HCT116 (cell line): ENCODE measurements around the gene KRTAP17-1. TPM values are rescaled to one million over a fixed set of nuclear protein-coding genes. Genes with fewer than 3 reads are reported as not detected.

Experiments used
- ATAC-seq: fragments of 200-7000 bp; cut with Tn5 transposase; 2 replicates; pipeline ENCODE4 v1.9.1; 2020; ENCODE audit warnings: mild to moderate bottlenecking, moderate library complexity
- BruUV-seq: library from RNA; stranded (reverse); fragments of 400-500 nt; replicated peaks from 2 replicates; lab custom pipeline; 2021; lab: Mats Ljungman, UMichigan
- CTCF ChIA-PET: fragments of 300-600 bp; sonication (Branson Sonifier 250); formaldehyde crosslinking; loops from one replicate; lab custom pipeline; 2021; ENCODE audit warnings: antibody characterized with exemption; lab: Charles Lee
- POLR2A ChIA-PET: fragments of 300-600, 350-600 bp; sonication (Branson Sonifier 250); formaldehyde crosslinking; loops from one replicate; lab custom pipeline; 2021; ENCODE audit warnings: antibody characterized with exemption; lab: Charles Lee
- RAD21 ChIA-PET, 2 experiments: fragments of 300-600 bp; sonication (Branson Sonifier 250); formaldehyde crosslinking; loops; one replicate each; lab custom pipeline; 2023; ENCODE audit warnings: low total read pairs in 2 of 2; ENCODE audit not compliant: uncharacterized antibody in 2 of 2, unreplicated experiment in 2 of 2, low non-redundant PET in 1 of 2; lab: Charles Lee
- DNase-seq: peaks from one replicate; pipeline ENCODE4 v3.0.0-alpha.2; 2010; ENCODE audit warnings: low read depth, low spot score
- H2AFZ ChIP-seq: fragments of 200-600 bp; shearing (Covaris generic), sonication (generic); 2 replicates; pipeline ENCODE4 v1.6.1; 2017; ENCODE audit warnings: low read depth, mixed run types, mixed read lengths, antibody characterized with exemption, low read length; ENCODE audit not compliant: poor library complexity, severe bottlenecking
- H3K27ac ChIP-seq: 2 replicates; pipeline ENCODE4 v1.5.1; 2012; ENCODE audit warnings: low read depth, low read length
- H3K27me3 ChIP-seq: fragments of 200-600 bp; sonication (generic); 2 replicates; pipeline ENCODE4 v1.6.1; 2016; ENCODE audit warnings: mixed run types, low read length, mixed read lengths; ENCODE audit not compliant: insufficient read depth
- H3K36me3 ChIP-seq, 2 experiments: fragments of 200-500 bp in 1 of 2; fragments of 200-600 bp in 1 of 2; sonication (Bioruptor generic) in 1 of 2; sonication (generic) in 1 of 2; 2 replicates each; pipeline versions ENCODE4 v1.5.1 to v1.6.1; 2014 to 2016; ENCODE audit warnings: low read length in 2 of 2, inconsistent platforms in 1 of 2, mixed read lengths in 1 of 2, mixed run types in 1 of 2; ENCODE audit not compliant: insufficient read depth in 2 of 2, control insufficient read depth in 1 of 2
- H3K4me1 ChIP-seq, 2 experiments: fragments of 200-600 bp in 1 of 2; sonication (generic) in 1 of 2; 2 replicates each; pipeline versions ENCODE4 v1.5.1 to v1.6.1; 2012 to 2017; ENCODE audit warnings: low read length in 2 of 2, inconsistent platforms in 1 of 2, mild to moderate bottlenecking in 1 of 2, mixed read lengths in 1 of 2, mixed run types in 1 of 2, moderate library complexity in 1 of 2; ENCODE audit not compliant: insufficient read depth in 2 of 2, control insufficient read depth in 1 of 2
- H3K4me2 ChIP-seq: fragments of 200-600 bp; sonication (generic); 2 replicates; pipeline ENCODE4 v1.6.1; 2017; ENCODE audit warnings: mixed run types, low read length, mixed read lengths
- H3K4me3 ChIP-seq, 2 experiments: fragments of 200-600 bp in 1 of 2; sonication (generic) in 1 of 2; replicated peaks in 1 of 2; 2 replicates each; pipeline ENCODE4 v1.5.1; 2011 to 2016; ENCODE audit warnings: low read length in 2 of 2, control low read depth in 1 of 2, low read depth in 1 of 2, mild to moderate bottlenecking in 1 of 2, mixed read lengths in 1 of 2, mixed run types in 1 of 2
- H3K79me2 ChIP-seq: fragments of 200-600 bp; sonication (generic); 2 replicates; pipeline ENCODE4 v1.6.1; 2017; ENCODE audit warnings: mild to moderate bottlenecking, mixed run types, low read length, moderate library complexity, mixed read lengths; ENCODE audit not compliant: insufficient read depth
- H3K9ac ChIP-seq: fragments of 200-600 bp; sonication (generic); 2 replicates; pipeline ENCODE4 v1.6.1; 2016; ENCODE audit warnings: low read length, mixed read lengths
- H3K9me2 ChIP-seq: fragments of 200-600 bp; sonication (generic), shearing (Covaris generic); 2 replicates; pipeline ENCODE4 v1.6.1; 2017; ENCODE audit warnings: mixed run types, mild to moderate bottlenecking, moderate library complexity; ENCODE audit not compliant: insufficient read depth
- H3K9me3 ChIP-seq, 2 experiments: fragments of 200-500 bp in 1 of 2; fragments of 200-600 bp in 1 of 2; sonication (Bioruptor generic) in 1 of 2; sonication (generic) in 1 of 2; 2 replicates each; pipeline ENCODE4 v1.6.1; 2014 to 2017; ENCODE audit warnings: low read length in 2 of 2, mixed read lengths in 2 of 2, inconsistent platforms in 1 of 2, low read depth in 1 of 2, mild to moderate bottlenecking in 1 of 2, mixed run types in 1 of 2, moderate library complexity in 1 of 2; ENCODE audit not compliant: control insufficient read depth in 1 of 2, insufficient read depth in 1 of 2
- H4K20me1 ChIP-seq: fragments of 200-600 bp; sonication (generic), shearing (Covaris generic); 2 replicates; pipeline ENCODE4 v1.6.1; 2017; ENCODE audit warnings: mixed run types, mild to moderate bottlenecking, moderate library complexity; ENCODE audit not compliant: insufficient read depth
- CEBPB ChIP-seq: IDR thresholded peaks from 2 replicates; pipeline ENCODE4 v1.6.1; 2012; ENCODE audit warnings: low read depth
- CTCF ChIP-seq, 3 experiments: fragments of 200-600 bp in 1 of 3; sonication (generic) in 1 of 3; IDR thresholded peaks in 2 of 3; conservative IDR thresholded peaks in 1 of 3; 2 replicates each; pipeline ENCODE4 v1.5.1; 2012 to 2017; ENCODE audit warnings: low read depth in 2 of 3, low read length in 2 of 3, antibody characterized with exemption in 1 of 3, borderline replicate concordance in 1 of 3, control low read depth in 1 of 3, mild to moderate bottlenecking in 1 of 3, mixed read lengths in 1 of 3, mixed run types in 1 of 3, moderate library complexity in 1 of 3; ENCODE audit not compliant: insufficient read depth in 1 of 3
- EGR1 ChIP-seq: IDR thresholded peaks from 2 replicates; pipeline ENCODE4 v1.6.1; 2012; ENCODE audit warnings: low read depth
- ELF1 ChIP-seq: IDR thresholded peaks from 2 replicates; pipeline ENCODE4 v1.6.1; 2012; ENCODE audit warnings: low read depth, borderline replicate concordance
- EZH2 ChIP-seq: fragments of 200-600 bp; sonication (generic); IDR thresholded peaks from 2 replicates; pipeline ENCODE4 v1.6.1; 2017; ENCODE audit warnings: antibody characterized with exemption, mixed run types
- EZH2phosphoT487 ChIP-seq: fragments of 200-600 bp; IDR thresholded peaks from 2 replicates; pipeline ENCODE4 v1.6.1; 2018; ENCODE audit warnings: antibody characterized with exemption, borderline replicate concordance
- JUND ChIP-seq: IDR thresholded peaks from 2 replicates; pipeline ENCODE4 v1.6.1; 2012
- POLR2A ChIP-seq: IDR thresholded peaks from 2 replicates; pipeline ENCODE4 v1.7.0; 2011; ENCODE audit warnings: borderline replicate concordance; ENCODE audit not compliant: insufficient read depth, insufficient read length; ENCODE audit errors: extremely low read depth
- POLR2AphosphoS5 ChIP-seq: IDR thresholded peaks from 2 replicates; pipeline ENCODE4 v1.6.1; 2011; ENCODE audit warnings: mild to moderate bottlenecking, low read depth, low read length, moderate library complexity
- RAD21 ChIP-seq: IDR thresholded peaks from 2 replicates; pipeline ENCODE4 v1.6.1; 2012; ENCODE audit warnings: low read depth, mild to moderate bottlenecking
- SIN3A ChIP-seq: IDR thresholded peaks from 2 replicates; pipeline ENCODE4 v1.6.1; 2012; ENCODE audit warnings: low read depth
- SP1 ChIP-seq: IDR thresholded peaks from 2 replicates; pipeline ENCODE4 v1.6.1; 2012; ENCODE audit warnings: low read depth
- SRF ChIP-seq: IDR thresholded peaks from 2 replicates; pipeline ENCODE4 v1.6.1; 2012; ENCODE audit warnings: low read depth
- TCF7L2 ChIP-seq: IDR thresholded peaks from 2 replicates; pipeline ENCODE4 v1.7.0; 2011; ENCODE audit warnings: borderline replicate concordance, inconsistent platforms; ENCODE audit not compliant: insufficient read depth, insufficient read length; ENCODE audit errors: extremely low read depth
- YY1 ChIP-seq: IDR thresholded peaks from 2 replicates; pipeline ENCODE4 v1.6.1; 2011; ENCODE audit warnings: low read length, low read depth, moderate library complexity, mild to moderate bottlenecking; ENCODE audit not compliant: insufficient replicate concordance; ENCODE audit errors: extremely low read depth
- ZBTB33 ChIP-seq: IDR thresholded peaks from 2 replicates; pipeline ENCODE4 v1.6.1; 2011; ENCODE audit warnings: mild to moderate bottlenecking, low read length, moderate library complexity; ENCODE audit not compliant: insufficient replicate concordance; ENCODE audit errors: extremely low read depth
- intact Hi-C: fragments of 100-400 bp; cut with micrococcal nuclease; formaldehyde crosslinking; loops from 2 replicates; pipeline ENCODE4 v1.10.0; 2022
- total RNA-seq: library from RNA; stranded (reverse); gene quantifications from one replicate; pipeline ENCODE4 v1.2.1, GENCODE V29; 2021; ENCODE audit not compliant: unreplicated experiment
- TF ChIP-seq, protein P1 (sequence below): IDR thresholded peaks from 2 replicates; pipeline ENCODE4 v1.6.1; 2012

The KRTAP17-1 gene
- total RNA-seq, 1 experiment from 2014 or later: not detected

DNA sequence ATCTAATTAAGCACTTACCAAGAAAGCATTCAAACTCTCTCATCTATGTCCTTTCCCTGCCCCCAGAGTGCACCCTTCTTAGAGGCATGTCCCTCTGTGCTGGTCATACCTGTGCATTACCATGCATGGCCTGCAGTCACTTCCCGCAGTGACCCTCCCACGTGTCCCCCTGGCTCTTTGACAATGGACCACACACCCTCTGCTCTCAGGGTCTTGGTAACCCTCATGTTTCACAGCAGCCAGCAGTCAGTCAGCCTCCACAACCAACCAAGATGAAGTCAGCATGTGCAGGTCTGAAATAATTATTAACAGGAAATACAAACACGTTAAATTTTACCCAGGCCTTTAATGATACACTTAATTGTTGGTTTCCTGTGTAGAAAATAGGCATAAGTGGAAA is 25.0 kb upstream of the KRTAP17-1 start:
- Histone ChIP-seq H3K79me2 (no peaks in the 10 kb centered on the region), H2AFZ (no peak overlapping the region), H3K36me3 (no peaks in the 10 kb centered on the region), H3K4me3 (no peak overlapping the region), H3K9me3 (peaks cover 3 to 9% of the 10 kb centered on the region in 2 experiments; a peak in 1 of 4 replicates), H3K4me2 (no peak overlapping the region), H3K9ac (no peak overlapping the region), H3K27ac (no peak overlapping the region), H3K27me3 (no peaks in the 10 kb centered on the region), H4K20me1 (no peaks in the 10 kb centered on the region), H3K4me1 (peaks cover 0 to under 1% of the 10 kb centered on the region in 2 experiments; a peak in 1 of 4 replicates), H3K9me2 (no peaks in the 10 kb centered on the region)
- ATAC-seq (no peak), DNase-seq (no peak)
- no TSS peak for BruUV-seq
- intact Hi-C loops: no loop called here
- CTCF ChIA-PET: interaction anchor here (1.1 kb wide), 1 partner anchor 11 kb away, joined by 3 read pairs; no protein-coding TSS in a partner anchor
- RAD21 ChIA-PET: no interaction called here
- POLR2A ChIA-PET: no interaction called here
- no peak for TF ChIP-seq CEBPB
- no peak for TF ChIP-seq ZBTB33
- no peak for TF ChIP-seq EGR1
- no peak for TF ChIP-seq TCF7L2

GRCh38 chr17:41339571-41340172 is 24.2 kb upstream of the KRTAP17-1 start:
- DNase-seq (no peak), ATAC-seq (no peak)
- H3K27me3 ChIP-seq: no peaks in the 10 kb centered on the region
- H3K36me3 ChIP-seq: no peaks in the 10 kb centered on the region
- H3K4me1 ChIP-seq: peaks cover 0 to 9% of the 10 kb centered on the region in 2 experiments; a peak in 1 of 4 replicates
- no peak overlapping the region for H3K4me3 ChIP-seq
- H3K4me2 ChIP-seq: no peak overlapping the region
- H3K79me2 ChIP-seq: no peaks in the 10 kb centered on the region
- ChIA-PET RAD21 (interaction anchor here in 1 of 2 experiments (0.5 kb wide), 1 partner anchor 309 kb away, joined by 7 read pairs; no protein-coding TSS in a partner anchor), CTCF (no interaction called here), POLR2A (no interaction called here)
- no peaks in the 10 kb centered on the region for H4K20me1 ChIP-seq
- no TSS peak for BruUV-seq
- H3K9me2 ChIP-seq: no peaks in the 10 kb centered on the region
- H2AFZ ChIP-seq: no peak overlapping the region
- H3K9me3 ChIP-seq: peaks cover 3 to 9% of the 10 kb centered on the region in 2 experiments; a peak in 1 of 4 replicates
- intact Hi-C loops: no loop called here
- H3K9ac ChIP-seq: no peak overlapping the region
- no peak overlapping the region for H3K27ac ChIP-seq
- TF ChIP-seq JUND: no peak
- no peak for TF ChIP-seq SP1
- TF ChIP-seq SIN3A: no peak
- no peak for TF ChIP-seq YY1
- TF ChIP-seq CEBPB: no peak
- TF ChIP-seq TCF7L2: no peak
- no peak for TF ChIP-seq POLR2AphosphoS5
- TF ChIP-seq ELF1: no peak
- TF ChIP-seq, protein P1, sequence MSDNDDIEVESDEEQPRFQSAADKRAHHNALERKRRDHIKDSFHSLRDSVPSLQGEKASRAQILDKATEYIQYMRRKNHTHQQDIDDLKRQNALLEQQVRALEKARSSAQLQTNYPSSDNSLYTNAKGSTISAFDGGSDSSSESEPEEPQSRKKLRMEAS: no peak
- TF ChIP-seq EZH2: no peak
- no peak for TF ChIP-seq CTCF (IDR thresholded peaks at IDR 0.05 in 2 of 3, conservative IDR thresholded peaks at IDR 0.05 in 1 of 3; ENCODE audit: borderline replicate concordance in 1 of 3, insufficient read depth in 1 of 3, low read depth in 2 of 3, low read length in 2 of 3)
- TF ChIP-seq RAD21: no peak
- no peak for TF ChIP-seq EZH2phosphoT487
- no peak for TF ChIP-seq POLR2A
- no peak for TF ChIP-seq SRF
